Keratinocyte (primary cell): ENCODE data around the gene TRAPPC10. TPM values are rescaled to one million over a fixed set of nuclear protein-coding genes. Genes with fewer than 3 reads are reported as not detected.
"Not testable (repeated sequence)": the region's sequence is repeated elsewhere in the genome, so short reads cannot be mapped to it uniquely, and the experiment has no call there.

Experiments
- DNase-seq: peaks from one replicate; pipeline ENCODE4 v3.0.0-alpha.2; 2011; ENCODE audit warnings: low read depth, missing footprints, low spot score
- FAIRE-seq: peaks from 2 replicates; lab custom pipeline; 2011; peaks lifted over from hg19 to GRCh38; lab: Jason Lieb, UNC
- H2AFZ ChIP-seq: 2 replicates; pipeline ENCODE4 v1.6.0; 2012; ENCODE audit warnings: low read length, control low read depth, inconsistent platforms; ENCODE audit not compliant: control insufficient read depth
- H3K27ac ChIP-seq: 2 replicates; pipeline ENCODE4 v1.5.1; 2011; ENCODE audit warnings: low read length; ENCODE audit not compliant: control insufficient read depth, insufficient read depth
- H3K27me3 ChIP-seq: 3 replicates; pipeline ENCODE4 v1.6.0; 2011; ENCODE audit warnings: low read length; ENCODE audit not compliant: control insufficient read depth, insufficient read depth; ENCODE audit errors: extremely low read depth
- H3K36me3 ChIP-seq, 2 experiments: 2 replicates in 1 of 2; 3 replicates in 1 of 2; pipeline ENCODE4 v1.5.1; 2011; ENCODE audit warnings: low read length in 2 of 2, mild to moderate bottlenecking in 1 of 2; ENCODE audit not compliant: control insufficient read depth in 2 of 2, insufficient read depth in 2 of 2; ENCODE audit errors: extremely low read depth in 1 of 2
- H3K4me1 ChIP-seq: 3 replicates; pipeline ENCODE4 v1.5.1; 2011; ENCODE audit warnings: low read length; ENCODE audit not compliant: control insufficient read depth, insufficient read depth; ENCODE audit errors: extremely low read depth
- H3K4me2 ChIP-seq: 3 replicates; pipeline ENCODE4 v1.6.0; 2011; ENCODE audit warnings: low read depth, low read length; ENCODE audit not compliant: control insufficient read depth, insufficient read depth; ENCODE audit errors: extremely low read depth
- H3K4me3 ChIP-seq, 3 experiments: fragments of 200-600 bp in 1 of 3; sonication (generic) in 1 of 3; 2 replicates in 2 of 3; 3 replicates in 1 of 3; pipeline ENCODE4 v1.5.1; 2011 to 2016; ENCODE audit warnings: low read length in 3 of 3, mild to moderate bottlenecking in 3 of 3, control low read depth in 2 of 3, inconsistent platforms in 1 of 3, low read depth in 1 of 3, mixed read lengths in 1 of 3, mixed run types in 1 of 3, moderate library complexity in 1 of 3; ENCODE audit not compliant: control insufficient read depth in 2 of 3, insufficient read depth in 2 of 3; ENCODE audit errors: extremely low read depth in 1 of 3
- H3K79me2 ChIP-seq: 2 replicates; pipeline ENCODE4 v1.6.0; 2012; ENCODE audit warnings: low read length; ENCODE audit not compliant: control insufficient read depth, insufficient read depth
- H3K9ac ChIP-seq: 3 replicates; pipeline ENCODE4 v1.6.0; 2011; ENCODE audit warnings: low read length; ENCODE audit not compliant: control insufficient read depth, insufficient read depth; ENCODE audit errors: extremely low read depth
- H3K9me1 ChIP-seq: 3 replicates; pipeline ENCODE4 v1.6.0; 2011; ENCODE audit warnings: low read length; ENCODE audit not compliant: control insufficient read depth, insufficient read depth; ENCODE audit errors: extremely low read depth
- H3K9me3 ChIP-seq: 2 replicates; pipeline ENCODE4 v1.5.1; 2012; ENCODE audit warnings: low read depth, low read length; ENCODE audit not compliant: control insufficient read depth
- H4K20me1 ChIP-seq: 3 replicates; pipeline ENCODE4 v1.6.0; 2011; ENCODE audit warnings: low read length; ENCODE audit not compliant: control insufficient read depth, insufficient read depth; ENCODE audit errors: extremely low read depth
- dilution Hi-C: fragments of 300-500 bp; cut with MboI; formaldehyde crosslinking; loops from one replicate; pipeline ENCODE4 v1.7.0; 2020; ENCODE audit warnings: low sequenced_read_pairs; ENCODE audit not compliant: extremely low pct_ligation_motif_present
- polyA plus RNA-seq, 5 experiments: library from polyadenylated mRNA; depleted of rRNA in 3 of 5; stranded (reverse) in 3 of 5; stranded (forward) in 1 of 5; unstranded in 1 of 5; fragments of >200 nt; gene quantifications; 1 replicate in 1 of 5; 2 replicates in 3 of 5; 3 replicates in 1 of 5; pipeline versions ENCODE4 v1.2.1 to v1.2.3, GENCODE V29; 2011 to 2012; ENCODE audit warnings: missing spikeins in 2 of 5, low read depth in 1 of 5, low replicate concordance in 1 of 5

TRAPPC10 gene
- polyA plus RNA-seq, 1 donor (not counting 4 experiments of a cell fraction or from before 2014, with no cell fraction given), result 21.6 TPM

- DNase-seq, H2AFZ ChIP-seq, H3K9me3 ChIP-seq, H3K9ac ChIP-seq, H3K4me2 ChIP-seq, H4K20me1 ChIP-seq, FAIRE-seq, H3K79me2 ChIP-seq, dilution Hi-C loops, H3K4me1 ChIP-seq, H3K27ac ChIP-seq, H3K9me1 ChIP-seq, H3K36me3 ChIP-seq, H3K27me3 ChIP-seq, H3K4me3 ChIP-seq: not testable (repeated sequence)
These were observed 138.1 kb downstream of the TRAPPC10 start for GRCh38 chr21:44150255-44150654.

DNA sequence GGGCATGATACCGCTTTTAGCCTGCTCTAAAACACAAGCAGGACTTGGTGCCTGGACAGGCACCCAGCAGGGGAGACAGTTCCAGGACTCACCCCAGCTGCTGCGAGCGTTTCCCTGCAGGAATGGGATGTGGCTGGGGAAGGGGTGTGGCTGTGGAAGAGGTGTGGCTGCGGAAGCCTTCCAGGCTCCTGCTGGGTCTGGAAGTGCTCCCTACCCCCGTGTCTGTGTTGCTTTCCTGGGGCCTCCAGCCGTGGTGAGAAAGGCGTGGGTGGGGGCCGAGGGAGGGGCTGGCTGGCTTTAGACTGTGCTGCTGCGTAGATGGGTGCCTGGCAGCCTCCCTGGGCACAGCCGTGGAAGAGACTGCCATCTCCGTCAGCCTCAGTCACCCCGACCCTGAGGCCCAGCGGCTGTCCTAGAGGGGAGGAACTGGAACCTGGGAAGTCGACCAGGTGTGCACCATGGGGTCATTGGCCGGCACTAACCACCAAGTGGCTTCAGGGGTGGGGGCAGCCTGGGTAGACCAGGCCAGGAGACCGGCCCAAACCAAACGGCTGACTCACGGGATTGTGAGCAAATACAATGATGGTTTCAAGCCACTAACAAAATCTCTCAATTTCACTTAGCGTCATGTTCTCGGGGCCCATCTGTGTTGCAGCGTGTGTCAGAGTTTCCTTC lies 141.2 kb downstream of the TRAPPC10 start:
- H2AFZ ChIP-seq, H3K27me3 ChIP-seq, FAIRE-seq, dilution Hi-C loops, H3K4me1 ChIP-seq, H3K9me1 ChIP-seq, H3K36me3 ChIP-seq, H3K9me3 ChIP-seq, H3K4me2 ChIP-seq, H3K4me3 ChIP-seq, H3K79me2 ChIP-seq, H3K27ac ChIP-seq, H3K9ac ChIP-seq, H4K20me1 ChIP-seq, DNase-seq: not testable (repeated sequence)

GRCh38 chr21:44153889-44154228 lies 141.8 kb downstream of the TRAPPC10 start:
- H3K27ac ChIP-seq, H3K4me2 ChIP-seq, H3K9me3 ChIP-seq, H3K9me1 ChIP-seq, H3K4me1 ChIP-seq, FAIRE-seq, H3K27me3 ChIP-seq, H3K9ac ChIP-seq, H4K20me1 ChIP-seq, H2AFZ ChIP-seq, DNase-seq, H3K36me3 ChIP-seq, H3K4me3 ChIP-seq, dilution Hi-C loops, H3K79me2 ChIP-seq: not testable (repeated sequence)

GRCh38 chr21:44154816-44155230 lies 142.7 kb downstream of the TRAPPC10 start:
- H4K20me1 ChIP-seq, H3K27me3 ChIP-seq, H3K9me3 ChIP-seq, H3K4me2 ChIP-seq, H3K4me1 ChIP-seq, DNase-seq, H3K9ac ChIP-seq, H3K27ac ChIP-seq, H3K36me3 ChIP-seq, H3K79me2 ChIP-seq, H3K9me1 ChIP-seq, FAIRE-seq, dilution Hi-C loops, H3K4me3 ChIP-seq, H2AFZ ChIP-seq: not testable (repeated sequence)

- H3K9me3 ChIP-seq, H3K4me3 ChIP-seq, H3K4me1 ChIP-seq, H3K27me3 ChIP-seq, dilution Hi-C loops, H2AFZ ChIP-seq, H3K9me1 ChIP-seq, DNase-seq, H4K20me1 ChIP-seq, H3K4me2 ChIP-seq, H3K27ac ChIP-seq, H3K9ac ChIP-seq, H3K36me3 ChIP-seq, H3K79me2 ChIP-seq: not testable (repeated sequence)
- FAIRE-seq, result peak; percentile 68
These were observed 143.3 kb downstream of the TRAPPC10 start for GRCh38 chr21:44155231-44155993.
